ENCODE data around the gene ABI3.

- TF ChIP-seq POLR2A (IDR thresholded peaks at IDR 0.05) (no peak), CTCF (IDR thresholded peaks at IDR 0.05) (no peak), POLR2AphosphoS5 (IDR thresholded peaks at IDR 0.05) (no peak)
Observed at GRCh38 chr17:49198211-49198610, 12.3 kb upstream of the ABI3 start.

All from gastroesophageal sphincter (tissue), 3 donors.